Muscle layer of colon (tissue), 2 donors: ENCODE data around the gene CMBL.

Experiments used
- H3K27ac ChIP-seq: one replicate; pipeline ENCODE4 v1.7.0; 2013; ENCODE audit warnings: low read depth, mild to moderate bottlenecking, low read length, moderate library complexity
- H3K27me3 ChIP-seq, 2 donors: one replicate each; pipeline ENCODE4 v1.7.0; 2013; ENCODE audit warnings: low read length in 2 of 2, mild to moderate bottlenecking in 2 of 2; ENCODE audit not compliant: insufficient read depth in 2 of 2, control insufficient read depth in 1 of 2
- H3K36me3 ChIP-seq: one replicate; pipeline ENCODE4 v1.7.0; 2013; ENCODE audit warnings: mild to moderate bottlenecking, low read length; ENCODE audit not compliant: insufficient read depth
- H3K4me1 ChIP-seq: one replicate; pipeline ENCODE4 v1.7.0; 2013; ENCODE audit warnings: mild to moderate bottlenecking, low read length; ENCODE audit not compliant: insufficient read depth
- H3K4me3 ChIP-seq, 2 donors: one replicate each; pipeline ENCODE4 v1.7.0; 2013; ENCODE audit warnings: low read length in 2 of 2, low read depth in 1 of 2, mild to moderate bottlenecking in 1 of 2, moderate library complexity in 1 of 2
- H3K9ac ChIP-seq: one replicate; pipeline ENCODE4 v1.7.0; 2013; ENCODE audit warnings: low read length
- H3K9me3 ChIP-seq: one replicate; pipeline ENCODE4 v1.7.0; 2013; ENCODE audit warnings: mild to moderate bottlenecking, low read length
- donor health status: abdominal sarcoma.
- donor health status: Adenocarcinoma of cecum.

CMBL gene

DNA sequence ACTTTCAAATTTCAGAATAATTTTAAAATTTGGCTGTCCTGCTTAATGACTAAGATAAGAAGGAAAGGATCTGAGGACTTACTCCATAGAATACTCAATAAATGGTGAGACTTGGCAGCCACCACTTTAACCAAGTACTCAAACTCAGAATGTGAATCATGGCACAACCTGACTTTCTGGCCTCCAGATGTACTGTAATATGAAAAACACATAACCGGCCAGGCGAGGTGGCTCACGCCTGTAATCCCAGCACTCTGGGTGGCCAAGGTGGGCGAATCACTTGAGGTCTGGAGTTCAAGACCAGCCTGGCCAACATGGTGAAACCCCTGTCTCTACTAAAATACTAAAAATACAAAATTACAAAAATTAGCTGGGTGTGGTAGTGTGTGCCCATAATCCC lies 35.8 kb upstream of the CMBL start:
- Histone ChIP-seq H3K27me3 (no peaks in the 10 kb centered on the region), H3K36me3 (no peaks in the 10 kb centered on the region), H3K9me3 (no peaks in the 10 kb centered on the region), H3K4me3 (no peak overlapping the region), H3K27ac (no peak overlapping the region), H3K4me1 (no peaks in the 10 kb centered on the region), H3K9ac (no peak overlapping the region)

DNA sequence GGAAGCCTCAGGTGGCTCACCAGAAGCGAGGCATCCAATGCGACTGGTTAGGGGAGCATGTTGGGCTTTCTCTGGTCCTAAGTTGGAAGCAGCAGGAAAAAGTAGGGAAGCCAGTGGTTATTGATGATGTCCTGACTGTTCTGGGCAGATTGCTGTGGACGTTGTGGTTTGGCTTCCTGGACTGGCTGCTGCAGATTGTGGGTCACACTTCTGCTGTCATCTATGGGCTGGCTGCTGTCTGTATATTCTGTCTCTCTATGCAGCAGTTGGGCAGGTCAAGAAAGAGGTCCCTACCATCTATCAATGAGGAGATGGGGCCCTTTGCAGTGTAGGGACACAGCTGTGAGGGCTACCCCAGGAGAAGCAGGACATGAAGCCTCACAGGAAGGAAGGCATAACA lies 32.3 kb upstream of the CMBL start:
- no peak overlapping the region for H3K4me3 ChIP-seq
- H3K27me3 ChIP-seq, result no peaks in the 10 kb centered on the region
- H3K27ac ChIP-seq, result no peak overlapping the region
- H3K9me3 ChIP-seq, result no peaks in the 10 kb centered on the region
- H3K4me1 ChIP-seq, result no peaks in the 10 kb centered on the region
- no peak overlapping the region for H3K9ac ChIP-seq
- H3K36me3 ChIP-seq, result no peaks in the 10 kb centered on the region

DNA sequence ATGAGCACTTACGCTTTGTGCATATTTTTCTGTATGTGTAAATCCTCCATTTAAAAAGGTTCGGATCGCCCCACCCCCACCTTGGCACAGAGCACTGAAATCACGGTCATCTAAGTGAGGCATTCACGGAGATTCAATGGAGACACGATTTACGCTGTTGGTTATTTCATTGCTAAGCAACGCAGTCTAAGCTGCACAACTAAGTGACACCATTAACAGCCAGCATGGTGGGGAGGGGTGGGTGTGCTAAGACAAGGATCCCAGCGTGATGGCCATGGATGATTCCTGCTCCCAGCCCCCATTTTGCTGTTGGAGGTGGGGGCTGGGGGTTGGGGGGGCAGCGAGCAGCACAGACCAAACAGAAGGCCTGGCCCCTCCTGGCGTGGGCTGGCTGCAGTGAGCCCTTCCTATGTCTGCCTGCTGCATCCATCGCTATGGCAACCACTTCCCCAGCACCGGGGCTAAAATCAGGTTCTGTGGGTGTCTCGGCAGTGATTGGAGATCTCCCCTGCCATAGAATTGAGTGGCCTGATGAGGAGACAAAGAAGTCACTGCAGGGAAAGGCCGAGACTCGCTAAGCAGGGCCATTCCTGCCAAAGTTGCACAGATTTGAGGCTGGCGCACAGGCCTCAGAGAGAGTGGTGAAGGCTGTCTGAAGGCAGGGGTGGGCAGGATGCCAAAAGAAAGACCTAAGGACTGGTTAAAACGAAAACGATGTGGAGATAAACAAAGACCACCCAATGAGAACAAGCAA lies 31.5 kb upstream of the CMBL start:
- H3K36me3 ChIP-seq, result no peaks in the 10 kb centered on the region
- no peaks in the 10 kb centered on the region for H3K27me3 ChIP-seq
- no peaks in the 10 kb centered on the region for H3K9me3 ChIP-seq
- H3K9ac ChIP-seq, result no peak overlapping the region
- no peak overlapping the region for H3K27ac ChIP-seq
- H3K4me3 ChIP-seq, result peak overlapping the region in 1 of 2 donors; percentile 37
- no peaks in the 10 kb centered on the region for H3K4me1 ChIP-seq

DNA sequence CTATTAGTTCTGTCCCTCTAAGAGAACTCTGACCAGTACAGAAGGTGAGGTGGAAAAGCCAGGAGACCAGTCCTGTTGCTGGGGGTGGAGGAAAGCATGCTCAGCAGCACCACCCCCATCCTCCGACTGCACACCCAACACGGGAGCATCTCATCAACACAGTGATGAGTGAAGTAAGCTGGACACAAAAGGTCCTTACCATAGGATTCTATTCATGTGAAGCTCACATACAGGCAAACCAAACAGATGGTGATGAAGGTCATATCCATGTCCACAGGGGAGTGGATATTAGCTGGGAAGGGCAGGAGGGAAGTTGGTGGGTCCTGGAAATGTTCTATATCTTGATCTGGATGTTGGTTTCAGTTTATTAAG lies 31.0 kb upstream of the CMBL start:
- peak overlapping the region in 1 of 2 donors; percentile 37 for H3K4me3 ChIP-seq
- H3K27me3 ChIP-seq, result no peaks in the 10 kb centered on the region
- no peak overlapping the region for H3K27ac ChIP-seq
- H3K9me3 ChIP-seq, result no peaks in the 10 kb centered on the region
- H3K36me3 ChIP-seq, result no peaks in the 10 kb centered on the region
- H3K9ac ChIP-seq, result no peak overlapping the region
- H3K4me1 ChIP-seq, result no peaks in the 10 kb centered on the region

DNA sequence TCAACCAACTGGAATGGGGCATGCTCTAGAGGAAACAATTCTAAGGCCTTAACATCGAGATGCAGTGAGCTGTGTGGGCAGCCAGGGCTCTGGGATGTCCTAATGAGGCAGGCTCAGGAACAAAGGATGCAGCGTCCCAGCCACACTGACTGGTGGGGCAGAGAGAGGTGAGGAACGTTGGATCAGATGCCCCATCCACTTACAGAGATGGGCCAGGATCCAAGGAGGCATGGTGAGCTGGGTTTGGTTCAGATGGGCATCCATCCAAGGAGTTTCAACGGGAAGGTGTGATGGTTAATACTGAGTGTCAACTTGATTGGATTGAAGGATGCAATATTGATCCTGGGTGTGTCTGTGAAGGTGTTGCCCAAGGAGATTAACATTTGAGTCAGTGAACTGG lies 30.3 kb upstream of the CMBL start:
- no peak overlapping the region for H3K4me3 ChIP-seq
- H3K27me3 ChIP-seq, result no peaks in the 10 kb centered on the region
- H3K36me3 ChIP-seq, result no peaks in the 10 kb centered on the region
- no peaks in the 10 kb centered on the region for H3K9me3 ChIP-seq
- H3K9ac ChIP-seq, result no peak overlapping the region
- H3K4me1 ChIP-seq, result no peaks in the 10 kb centered on the region
- H3K27ac ChIP-seq, result no peak overlapping the region

DNA sequence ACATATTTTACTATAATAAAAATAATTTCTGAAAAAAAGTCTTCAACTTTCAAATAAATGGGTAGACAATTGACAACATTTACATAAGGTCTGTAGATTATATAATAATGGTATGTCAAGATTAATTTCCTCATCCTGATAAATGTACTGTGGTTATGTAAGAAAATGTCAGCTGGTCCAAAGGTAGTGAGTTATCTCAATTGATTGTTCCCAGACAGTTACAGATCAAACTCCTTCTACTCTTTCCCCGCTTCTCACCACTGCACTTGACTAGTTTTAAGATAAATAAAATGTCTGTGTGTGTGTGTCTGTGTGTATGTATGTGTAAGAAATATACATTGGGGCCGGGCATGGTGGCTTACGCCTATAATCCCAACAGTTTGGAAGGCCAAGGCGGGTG lies 29.4 kb upstream of the CMBL start:
- H3K36me3 ChIP-seq, result no peaks in the 10 kb centered on the region
- H3K4me1 ChIP-seq, result peaks cover 3% of the 10 kb centered on the region
- H3K9me3 ChIP-seq, result no peaks in the 10 kb centered on the region
- H3K27ac ChIP-seq, result no peak overlapping the region
- H3K27me3 ChIP-seq, result no peaks in the 10 kb centered on the region
- no peak overlapping the region for H3K9ac ChIP-seq
- H3K4me3 ChIP-seq, result no peak overlapping the region

DNA sequence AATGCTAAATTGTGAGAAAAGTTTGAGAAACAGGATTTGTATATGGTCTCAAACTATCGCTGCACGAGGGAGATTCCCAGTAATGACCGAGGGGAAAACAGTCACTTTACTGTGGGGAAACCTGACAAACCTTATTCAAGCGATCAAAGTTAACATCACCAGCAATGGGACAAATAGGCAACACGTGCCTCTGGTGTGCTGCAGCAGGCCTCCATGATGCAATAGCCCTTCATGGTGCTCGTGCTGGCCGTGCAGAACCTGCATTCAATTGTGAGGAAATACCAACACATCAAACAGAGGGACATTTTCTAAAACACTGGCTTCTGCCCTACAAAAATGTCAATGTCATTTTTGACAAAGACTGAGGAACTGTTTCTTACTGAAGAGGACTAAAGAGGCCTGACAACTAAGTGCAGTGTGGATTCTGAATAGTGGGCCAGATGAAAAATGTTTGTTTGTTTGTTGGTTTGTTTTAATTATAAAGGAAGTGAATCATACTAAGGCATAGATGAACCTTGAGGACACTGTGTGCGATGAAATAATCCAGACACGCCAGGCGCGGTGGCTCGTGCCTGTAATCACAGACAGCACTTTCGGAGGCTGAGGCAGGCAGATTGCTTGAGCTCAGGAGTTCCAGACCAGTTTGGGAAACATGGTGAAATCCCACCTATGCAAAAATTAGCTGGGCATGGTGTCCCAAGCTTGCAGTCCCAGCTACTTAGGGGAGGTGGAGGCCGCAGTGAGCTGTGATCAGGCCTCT lies 28.2 kb upstream of the CMBL start:
- H3K9ac ChIP-seq, result no peak overlapping the region
- H3K9me3 ChIP-seq, result no peaks in the 10 kb centered on the region
- H3K4me1 ChIP-seq, result peaks cover 15% of the 10 kb centered on the region
- H3K27me3 ChIP-seq, result no peaks in the 10 kb centered on the region
- H3K36me3 ChIP-seq, result no peaks in the 10 kb centered on the region
- H3K27ac ChIP-seq, result no peak overlapping the region
- no peak overlapping the region for H3K4me3 ChIP-seq

DNA sequence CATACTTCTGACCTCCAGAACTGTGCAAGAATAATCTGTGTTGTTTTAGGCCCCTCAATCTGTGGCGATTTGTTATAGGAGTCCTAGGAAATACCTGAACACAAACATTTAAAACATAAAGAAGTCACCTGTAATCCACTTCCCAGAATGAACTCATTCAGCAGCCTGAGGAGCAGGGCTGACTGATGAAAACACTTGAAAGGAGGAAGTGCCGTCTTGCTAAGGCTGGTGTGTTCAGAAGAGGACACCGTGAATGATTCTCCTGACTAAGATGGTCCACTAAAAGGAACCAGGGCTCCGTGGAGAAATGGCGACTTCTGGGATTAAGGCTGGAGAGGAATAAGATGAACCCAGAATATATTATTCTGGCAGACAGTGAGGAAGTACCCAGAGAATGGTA lies 27.1 kb upstream of the CMBL start:
- Histone ChIP-seq H3K9me3 (no peaks in the 10 kb centered on the region), H3K36me3 (no peaks in the 10 kb centered on the region), H3K9ac (no peak overlapping the region), H3K27me3 (no peaks in the 10 kb centered on the region), H3K4me1 (peaks cover 25% of the 10 kb centered on the region), H3K4me3 (no peak overlapping the region), H3K27ac (no peak overlapping the region)

DNA sequence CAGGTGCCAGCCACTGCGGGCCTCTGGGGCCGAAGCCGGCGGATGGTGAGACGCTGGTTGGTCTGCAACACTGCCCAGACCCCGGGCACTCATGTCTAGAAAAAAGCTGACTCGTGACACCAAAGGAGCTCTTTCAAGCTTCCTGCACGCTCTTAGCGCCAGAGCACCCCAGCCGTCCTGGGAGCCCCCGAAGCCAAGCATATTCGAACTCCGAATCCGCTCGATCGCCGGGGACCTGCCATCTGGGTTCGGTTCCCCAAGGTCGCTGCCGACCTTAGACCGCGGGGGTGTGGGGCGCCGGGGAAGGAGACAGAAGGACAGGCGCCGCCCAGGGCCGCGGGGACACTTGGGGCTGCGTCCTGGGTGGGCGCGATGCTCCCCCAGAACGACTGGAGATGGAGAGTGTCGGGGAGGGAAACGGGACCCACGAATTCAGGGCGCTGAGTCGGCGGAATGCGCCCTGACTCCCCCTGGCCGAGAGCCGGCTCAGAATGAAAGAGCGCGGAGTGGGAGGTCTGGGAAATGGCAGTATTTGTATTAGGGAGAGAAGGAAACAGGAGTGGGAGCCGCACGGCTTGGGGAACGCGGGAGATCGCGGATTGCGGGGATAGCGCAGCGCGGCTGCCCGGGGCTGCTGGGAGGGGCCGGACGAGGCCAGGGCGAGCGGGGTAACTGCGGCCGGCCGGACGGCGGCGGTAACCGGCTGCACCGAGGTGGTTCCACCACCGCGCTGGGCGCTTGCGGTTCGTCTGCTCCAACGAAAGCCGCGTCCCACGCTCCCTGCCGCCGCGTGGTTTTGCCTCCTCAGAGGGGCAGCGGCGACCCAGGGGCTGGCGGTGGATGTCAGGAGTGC lies 25.7 kb upstream of the CMBL start:
- Histone ChIP-seq H3K27ac (peak overlapping the region; percentile 24), H3K4me3 (peak overlapping the region; percentile 62 to 84), H3K4me1 (peaks cover 35% of the 10 kb centered on the region), H3K36me3 (no peaks in the 10 kb centered on the region), H3K9ac (peak overlapping the region; percentile 39), H3K27me3 (no peaks in the 10 kb centered on the region), H3K9me3 (no peaks in the 10 kb centered on the region)

DNA sequence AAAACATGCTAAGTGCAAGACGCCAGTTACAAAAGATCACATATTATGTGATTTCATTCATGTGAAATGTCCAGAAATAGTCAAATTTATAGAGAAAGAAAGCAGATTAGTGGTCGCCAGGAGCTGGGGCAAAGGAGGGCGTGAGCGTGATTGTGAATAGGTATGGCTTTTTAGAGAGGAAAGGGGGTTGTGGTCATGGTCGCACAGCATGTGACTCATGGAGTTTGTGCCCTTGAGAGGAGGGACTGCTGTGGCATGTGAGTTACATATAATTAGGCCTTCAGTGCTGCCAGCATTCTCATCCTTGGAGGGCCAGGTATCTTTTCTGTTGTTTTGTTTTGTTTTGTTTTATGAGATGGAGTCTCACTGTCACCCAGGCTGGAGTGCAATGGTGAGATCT lies 24.6 kb upstream of the CMBL start:
- Histone ChIP-seq H3K36me3 (no peaks in the 10 kb centered on the region), H3K4me3 (no peak overlapping the region), H3K27ac (no peak overlapping the region), H3K4me1 (peaks cover 35% of the 10 kb centered on the region), H3K9me3 (no peaks in the 10 kb centered on the region), H3K9ac (no peak overlapping the region), H3K27me3 (no peaks in the 10 kb centered on the region)

DNA sequence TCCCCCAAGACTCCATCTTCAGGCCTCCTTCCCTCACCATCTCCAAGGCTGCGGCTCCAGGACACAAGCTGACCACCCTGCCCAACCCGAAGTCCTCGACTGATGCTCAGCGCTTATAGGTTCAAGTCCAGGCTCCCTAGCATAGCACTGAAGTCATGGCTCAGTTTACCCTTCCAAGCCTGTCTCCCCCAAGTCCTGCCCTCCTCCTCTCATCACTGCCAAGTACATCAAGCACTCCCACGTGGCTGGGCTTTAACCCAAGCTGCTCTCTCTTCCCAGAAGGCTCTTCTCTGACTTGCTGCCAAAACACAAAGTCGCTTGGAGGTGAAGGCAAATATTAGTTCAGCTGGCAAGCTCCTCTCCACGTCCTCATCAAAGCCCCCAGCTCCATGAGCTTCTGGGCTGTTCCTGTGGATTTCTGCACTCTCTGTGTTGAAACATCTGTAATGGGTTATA lies 23.7 kb upstream of the CMBL start:
- Histone ChIP-seq H3K27ac (peak overlapping the region; percentile 65), H3K4me3 (no peak overlapping the region), H3K9ac (no peak overlapping the region), H3K36me3 (no peaks in the 10 kb centered on the region), H3K4me1 (peaks cover 35% of the 10 kb centered on the region), H3K9me3 (no peaks in the 10 kb centered on the region), H3K27me3 (no peaks in the 10 kb centered on the region)
